ENCODE measurements around the gene CCDC158.
"Not testable (repeated sequence)": the region's sequence is repeated elsewhere in the genome, so short reads cannot be mapped to it uniquely, and the experiment has no call there.

CCDC158 gene

DNA sequence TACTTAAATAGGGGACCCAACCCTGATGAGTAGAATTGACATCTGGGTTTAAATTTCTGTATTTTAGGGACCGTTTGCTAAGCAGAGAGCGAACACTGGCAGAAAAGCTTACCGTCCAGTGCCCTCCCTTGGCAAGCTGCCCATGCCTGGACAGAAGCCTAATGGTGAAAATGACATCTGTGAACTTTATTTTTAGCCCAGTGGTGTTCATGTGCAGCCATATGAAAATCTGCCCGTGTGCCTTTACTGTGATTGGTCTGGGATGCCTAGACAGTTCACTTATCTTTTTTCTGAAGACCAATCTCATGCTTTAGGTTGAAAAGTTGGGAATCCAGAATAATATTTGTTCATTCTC is 113.3 kb downstream of the CCDC158 start:
- no peak for DNase-seq

DNA sequence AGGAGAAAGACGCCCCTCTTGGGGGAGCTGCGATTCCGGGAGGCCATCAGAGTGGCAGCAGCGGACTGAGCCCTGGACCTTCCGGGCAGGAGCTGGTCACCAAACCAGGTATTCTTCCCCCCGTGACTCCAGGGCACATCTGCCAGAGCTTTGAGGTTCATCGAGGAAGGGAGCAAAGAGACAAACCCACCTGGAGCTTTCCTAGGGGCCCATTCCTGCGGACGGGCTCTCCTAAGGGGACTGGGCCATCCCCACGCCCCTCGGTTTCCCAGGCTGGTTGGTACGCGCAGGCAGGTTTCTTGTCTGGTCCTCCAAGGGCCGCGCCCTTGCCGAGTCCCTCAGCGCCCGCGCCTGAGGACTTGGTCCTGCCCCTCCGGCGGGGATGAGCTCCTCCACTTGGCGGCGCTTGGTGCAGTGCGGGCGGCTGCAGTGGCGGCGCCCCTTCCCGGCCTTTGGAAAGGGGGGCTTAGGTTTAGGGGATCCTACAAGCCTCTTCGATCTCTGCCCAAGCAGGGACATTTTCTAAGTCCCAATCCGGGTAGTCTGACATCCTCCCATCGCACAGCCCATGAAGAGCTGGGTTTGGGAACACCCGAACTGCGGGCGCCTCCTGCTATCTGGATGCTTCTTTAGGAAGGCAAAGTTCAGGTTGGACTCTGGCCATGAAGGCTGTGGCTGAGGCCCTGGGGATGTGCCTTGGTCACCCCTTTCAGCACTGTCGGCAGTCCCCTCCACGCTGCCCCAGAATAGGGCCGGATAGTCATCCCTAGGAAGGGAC is 113.9 kb downstream of the CCDC158 start:
- no peak for DNase-seq

DNA sequence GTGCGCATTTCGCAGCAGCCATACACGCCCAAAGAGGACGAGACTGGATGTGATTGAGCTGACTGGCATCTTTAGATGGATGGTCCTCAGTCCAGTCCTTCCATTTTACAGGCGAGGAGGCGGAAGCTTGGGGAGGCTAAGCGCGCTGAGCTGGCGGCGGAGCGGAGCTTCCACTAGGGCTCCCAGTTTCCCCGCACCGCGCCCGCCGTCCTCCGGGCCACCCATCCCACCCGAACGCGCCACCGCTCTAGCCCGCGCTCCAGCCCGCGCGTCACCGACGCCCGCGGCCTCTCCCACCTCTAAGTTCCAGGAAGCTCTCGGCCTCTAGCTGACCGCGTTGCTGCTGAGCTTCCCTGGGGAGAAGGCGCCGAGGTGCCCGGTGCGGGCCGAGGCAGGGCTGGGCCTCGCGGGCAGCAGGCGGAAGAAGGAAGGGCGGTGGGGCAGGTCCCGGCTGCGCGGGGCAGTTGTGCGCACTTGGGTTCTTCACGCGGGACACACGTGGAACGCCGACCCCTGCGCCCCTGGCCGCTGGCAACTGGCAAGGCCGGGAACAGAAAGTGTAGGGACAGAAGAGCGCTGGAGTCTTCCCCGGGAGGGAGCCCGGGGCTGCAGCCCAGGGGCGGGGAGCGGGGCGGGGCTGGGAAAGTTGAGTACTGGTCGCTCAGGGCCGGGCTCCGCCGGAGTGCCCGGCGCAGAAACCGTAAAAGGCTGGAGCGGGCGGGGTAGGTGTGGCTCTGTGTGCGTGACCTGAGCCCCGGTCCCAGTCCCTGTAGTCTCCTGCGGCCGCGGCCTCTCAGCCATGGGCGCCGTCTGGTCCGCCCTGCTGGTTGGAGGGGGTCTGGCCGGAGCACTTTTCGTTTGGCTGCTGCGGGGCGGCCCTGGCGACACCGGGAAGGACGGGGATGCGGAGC is 114.7 kb downstream of the CCDC158 start, which contains the start of gene STBD1:
Gene STBD1, plus strand, starts transcription at position 763 of the 911 bp plus-strand sequence. Its CDS starts 37 bp downstream, at position 800.
- DNase-seq: peak; percentile 48

DNA sequence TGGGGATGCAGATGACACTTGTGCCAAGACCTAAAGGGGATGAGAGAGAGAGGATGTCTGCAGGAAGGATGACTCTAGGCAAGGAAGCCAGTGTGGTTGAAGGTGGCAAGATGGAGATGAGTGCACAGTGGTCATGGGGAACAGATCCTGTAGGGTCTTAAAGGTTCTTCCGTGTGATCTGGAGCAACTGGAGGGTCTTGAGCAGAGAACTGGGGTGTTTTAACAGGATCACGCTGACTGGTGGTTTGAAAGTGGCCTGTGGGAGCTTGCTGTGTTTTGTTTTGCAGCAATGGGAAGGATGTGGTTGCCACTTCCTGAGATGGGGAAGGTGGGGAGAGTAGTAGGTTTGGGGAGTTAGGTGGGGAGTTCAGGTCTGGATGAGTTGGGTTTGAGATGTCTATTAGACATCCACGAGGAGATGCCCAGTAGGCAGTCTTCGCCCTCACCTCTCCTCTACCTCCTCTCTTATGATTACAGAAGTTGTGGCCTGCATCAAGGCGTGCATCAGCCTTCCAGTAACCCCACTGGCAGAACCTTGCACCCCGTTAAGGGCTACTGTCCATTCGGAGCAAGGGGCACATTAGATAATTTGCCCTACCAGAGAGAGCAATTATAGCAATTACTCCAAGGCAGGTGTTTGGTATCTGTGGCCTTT is 115.8 kb downstream of the CCDC158 start:
- no peak for DNase-seq

GRCh38 chr4:76302826-76303438 is 118.0 kb downstream of the CCDC158 start:
- DNase-seq: peak; percentile 76

DNA sequence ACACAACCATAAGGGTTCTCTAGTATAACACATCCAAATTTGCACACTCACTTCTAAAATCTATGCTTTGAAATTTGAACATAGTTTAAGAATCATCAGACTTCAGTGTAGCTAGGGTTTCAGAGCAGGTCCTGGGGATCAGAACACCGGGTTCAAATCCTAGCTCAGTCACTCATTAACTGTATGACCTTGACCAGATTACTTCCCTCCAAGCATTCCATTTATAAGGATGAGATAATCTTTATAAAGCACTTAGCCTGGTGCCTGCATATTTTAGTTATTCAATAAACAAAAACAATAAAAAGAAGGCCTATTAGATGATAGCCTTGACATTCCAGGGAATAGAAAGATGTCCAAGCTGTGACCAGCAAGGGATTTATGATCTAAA is 119.2 kb downstream of the CCDC158 start:
- no peak for DNase-seq

DNA sequence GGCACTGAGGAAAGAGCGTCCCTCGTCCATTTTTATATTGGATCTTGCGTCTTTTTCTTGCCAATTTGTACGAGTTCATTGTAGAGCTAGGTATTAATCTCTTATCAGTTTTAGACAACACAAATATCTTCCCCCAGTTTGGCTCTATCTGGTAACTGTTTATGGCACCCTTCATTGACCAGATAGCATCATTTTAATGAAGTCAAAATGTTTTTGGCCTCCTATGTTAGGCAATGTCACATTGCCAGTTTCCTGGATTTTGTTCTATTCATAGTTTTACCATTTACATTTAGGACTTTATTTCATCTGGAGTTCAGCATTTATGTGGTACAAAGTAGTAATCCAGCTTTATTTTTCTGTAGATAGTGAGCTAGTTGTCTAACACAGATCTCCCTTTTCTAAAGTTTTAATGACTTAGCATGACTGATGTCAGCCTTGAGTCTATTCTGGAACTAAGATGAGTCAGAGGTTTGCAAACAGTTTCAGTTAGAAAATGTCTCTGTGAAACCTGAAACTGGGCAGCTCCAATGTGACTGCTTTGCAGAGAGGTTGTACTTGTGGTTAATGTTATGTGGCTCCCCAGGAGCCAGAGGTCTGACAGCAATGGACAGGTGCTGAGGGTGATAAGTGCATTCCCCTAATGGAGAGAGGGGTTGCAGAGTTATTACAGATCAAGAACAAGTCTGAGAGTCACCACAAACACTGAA is 119.7 kb downstream of the CCDC158 start:
- peak; percentile 89 for DNase-seq

- peak; percentile 61 for DNase-seq
These were observed 120.9 kb downstream of the CCDC158 start for GRCh38 chr4:76300012-76300411.

- no peak for DNase-seq
These were observed 122.7 kb downstream of the CCDC158 start for GRCh38 chr4:76298227-76298626.

DNA sequence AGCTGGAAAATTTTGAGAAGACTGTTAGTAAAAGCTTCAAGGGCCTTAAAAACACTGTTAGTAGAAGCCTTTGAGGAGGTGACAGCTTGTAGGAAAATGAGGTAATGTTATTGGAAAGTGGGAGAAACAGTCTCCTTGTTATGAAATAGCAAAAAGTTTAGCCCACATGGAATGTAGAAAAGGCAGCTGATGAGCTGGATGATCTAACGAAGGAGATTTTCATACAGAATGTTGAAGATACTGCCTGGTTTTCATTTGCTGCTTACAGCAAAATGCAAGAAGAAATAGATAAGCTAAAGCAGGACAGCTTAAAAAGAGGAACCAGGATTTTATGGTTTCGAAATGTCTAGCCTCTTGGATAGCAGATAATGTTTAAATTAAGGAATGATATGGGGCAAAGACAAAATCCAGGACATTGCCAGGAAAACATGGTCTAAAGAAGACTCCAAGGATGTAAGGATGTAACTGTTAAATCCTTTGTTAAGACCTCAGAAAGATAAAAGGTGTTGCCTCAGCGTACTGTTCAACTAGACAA is 124.6 kb downstream of the CCDC158 start:
- DNase-seq: peak; percentile 76

DNA sequence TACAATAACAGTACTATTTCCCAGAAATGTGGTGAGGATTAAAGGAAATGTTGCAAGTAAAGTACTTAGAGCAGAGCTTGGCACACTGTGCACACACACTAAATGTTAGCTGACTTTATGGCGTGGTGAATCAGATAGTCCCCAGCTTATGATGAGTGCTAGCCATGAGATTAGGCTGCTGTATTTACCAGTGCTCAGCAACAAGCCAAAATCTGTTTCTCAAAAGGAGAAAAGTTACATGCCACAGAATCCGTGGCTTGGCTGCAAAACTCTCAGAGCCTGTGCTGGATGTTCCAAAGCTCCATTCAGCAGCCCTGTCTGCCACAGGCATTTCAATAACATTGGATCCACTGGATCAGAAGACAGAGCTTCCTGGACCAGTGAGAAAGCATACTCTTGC is 127.2 kb downstream of the CCDC158 start:
- DNase-seq: peak; percentile 50

GRCh38 chr4:76292730-76293129 is 128.2 kb downstream of the CCDC158 start:
- DNase-seq: no peak

- DNase-seq: peak; percentile 21
These were observed 133.1 kb downstream of the CCDC158 start for GRCh38 chr4:76287811-76288210.

DNA sequence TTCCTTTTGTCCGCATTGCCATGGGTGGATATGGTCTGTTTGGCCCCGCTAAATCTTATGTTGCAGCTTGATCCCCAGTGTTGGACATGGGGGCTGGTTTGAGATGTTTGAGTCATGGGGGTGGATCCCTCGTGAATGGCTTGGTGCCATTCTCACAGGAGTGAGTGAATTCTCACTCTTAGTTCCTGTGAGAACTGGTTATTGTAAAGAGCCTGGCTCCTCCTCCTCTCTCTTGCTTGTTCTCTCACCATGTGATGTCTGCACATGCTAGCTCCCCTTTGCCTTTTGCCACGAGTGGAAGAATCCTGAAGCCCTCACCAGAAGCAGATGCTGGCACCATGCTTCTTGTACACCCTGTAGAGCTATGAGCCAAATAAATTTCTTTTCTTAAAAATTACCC is 137.0 kb downstream of the CCDC158 start:
- DNase-seq: no peak

DNA sequence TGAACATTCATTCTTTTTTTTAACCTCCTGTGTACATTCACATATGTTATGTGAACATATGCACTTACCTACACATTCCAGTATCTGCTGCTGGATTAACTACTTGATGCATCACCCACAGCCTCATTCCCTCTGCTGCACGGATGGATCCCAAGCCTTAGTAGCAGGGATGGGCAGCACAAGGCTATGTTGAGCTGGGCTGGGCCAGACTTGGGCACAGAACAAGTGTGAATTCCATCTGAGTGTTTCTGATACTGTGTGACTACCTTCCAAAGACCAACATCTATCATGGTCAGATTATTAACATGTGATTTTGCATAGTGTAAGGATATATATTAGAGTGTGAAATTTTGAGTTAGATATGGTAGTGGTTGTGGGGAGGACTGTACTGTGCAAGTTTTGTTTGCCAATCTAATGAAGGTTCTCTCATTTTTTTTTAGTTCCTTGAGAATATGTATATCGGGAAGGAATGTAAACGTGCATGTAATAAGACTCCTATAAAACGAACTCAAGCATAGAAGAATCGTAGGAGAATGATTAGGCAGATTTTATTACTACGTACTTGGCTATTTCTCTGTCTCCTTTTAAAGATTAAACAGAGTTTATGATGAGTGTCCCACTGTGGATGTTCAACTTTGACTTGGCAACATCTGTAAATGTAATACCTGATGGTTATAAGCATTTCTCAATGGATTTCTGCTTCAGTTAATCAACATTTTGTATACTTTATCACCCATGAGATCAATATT is 137.8 kb downstream of the CCDC158 start:
- DNase-seq: no peak

DNA sequence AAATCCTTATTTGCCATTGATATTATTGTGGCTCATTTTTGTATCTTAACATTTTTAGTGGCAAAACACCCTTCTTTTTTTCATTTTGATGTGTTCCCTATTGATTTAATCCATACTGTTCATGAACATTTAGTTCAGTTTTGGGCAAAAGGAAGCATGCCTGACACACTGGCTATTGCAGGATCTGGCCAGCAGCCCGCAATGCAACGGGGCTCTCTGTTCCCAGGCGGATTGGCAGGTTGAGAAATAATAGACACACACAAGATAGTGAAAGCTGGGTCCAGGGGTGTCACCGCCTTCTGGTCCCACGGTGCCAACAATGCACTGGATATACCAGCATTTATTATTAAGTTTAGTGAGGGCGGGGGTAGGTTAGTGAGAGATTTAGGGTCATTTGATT is 139.3 kb downstream of the CCDC158 start:
- not testable (repeated sequence) for DNase-seq

- DNase-seq: no peak
These were observed 140.2 kb downstream of the CCDC158 start for GRCh38 chr4:76280488-76281441.

DNA sequence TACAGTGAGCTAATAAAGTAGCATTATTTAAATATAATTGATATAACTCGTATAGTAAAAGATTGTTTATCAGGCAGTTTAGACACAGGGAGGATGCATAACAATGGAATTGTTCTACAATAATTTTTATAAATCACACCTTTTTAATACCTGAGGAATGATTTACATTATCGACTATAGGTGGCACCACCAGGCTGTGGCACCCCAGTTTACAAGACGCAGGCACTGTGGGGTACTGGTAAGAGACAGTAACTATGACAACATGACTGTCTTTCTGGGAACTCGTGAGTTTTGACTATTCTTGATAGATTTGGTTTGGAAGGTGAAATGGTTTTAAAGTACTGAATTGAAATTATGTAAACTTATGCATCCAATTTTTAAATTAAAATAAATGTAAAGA is 141.5 kb downstream of the CCDC158 start:
- DNase-seq: no peak

DNA sequence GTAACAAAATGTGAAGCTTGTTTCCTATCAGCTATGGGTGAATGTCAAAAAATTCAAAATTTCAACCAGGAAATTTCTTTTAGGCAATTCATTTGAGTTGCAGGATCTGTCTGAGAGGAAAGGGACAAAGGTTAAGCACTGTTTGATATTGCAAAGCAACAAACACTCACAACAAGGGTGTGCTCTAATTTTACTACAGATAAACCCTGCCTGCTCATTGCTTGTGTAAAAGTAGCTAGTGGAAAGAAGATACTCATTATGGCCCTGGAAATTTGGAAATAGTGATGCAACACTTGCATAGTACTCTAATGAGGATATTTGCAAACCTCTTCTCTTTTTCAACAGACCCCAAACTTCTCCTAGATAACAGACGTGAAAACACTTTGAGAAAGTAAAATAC is 142.4 kb downstream of the CCDC158 start:
- peak; percentile 80 for DNase-seq

GRCh38 chr4:76277667-76278066 is 143.3 kb downstream of the CCDC158 start:
- DNase-seq: no peak
